PC-9 (cell line): Measurements from ENCODE around the gene MAML3. TPM values are rescaled to one million over a fixed set of nuclear protein-coding genes. Genes with fewer than 3 reads are reported as not detected.
A peak's percentile ranks its signal among the peaks of the same experiment; 100 is the strongest.

Experiments
- BruUV-seq: library from RNA; stranded (reverse); fragments of 400-500 nt; replicated peaks from 2 replicates; lab custom pipeline; 2021; lab: Mats Ljungman, UMichigan
- CTCF ChIA-PET: fragments of 300-600 bp; sonication (Branson Sonifier 250); formaldehyde crosslinking; loops from one replicate; lab custom pipeline; 2022; ENCODE audit warnings: antibody characterized with exemption; lab: Charles Lee
- POLR2A ChIA-PET: fragments of 300-600 bp; sonication (Branson Sonifier 250); formaldehyde crosslinking; loops from one replicate; lab custom pipeline; 2022; ENCODE audit warnings: antibody characterized with exemption; ENCODE audit not compliant: unreplicated experiment; lab: Charles Lee
- DNase-seq, 2 experiments: peaks; one replicate each; pipeline versions ENCODE4 v3.0.0 to v3.0.0-alpha.2; 2015 to 2022; ENCODE audit warnings: mixed read lengths in 1 of 2
- H2AFZ ChIP-seq: fragments of 200-600 bp; sonication (generic); 2 replicates; pipeline ENCODE4 v1.8.1; 2017; ENCODE audit warnings: antibody characterized with exemption
- H3F3A ChIP-seq: fragments of 200-600 bp; sonication (generic); 2 replicates; pipeline ENCODE4 v1.8.1; 2017; ENCODE audit warnings: antibody characterized with exemption, mild to moderate bottlenecking, low read depth; ENCODE audit not compliant: insufficient read depth
- H3K27ac ChIP-seq: fragments of 200-600 bp; sonication (generic); 2 replicates; pipeline ENCODE4 v1.6.1; 2016; ENCODE audit warnings: mixed run types
- H3K27me3 ChIP-seq: fragments of 200-600 bp; sonication (generic); 2 replicates; pipeline ENCODE4 v1.6.1; 2016; ENCODE audit warnings: low read depth, mixed run types; ENCODE audit not compliant: insufficient read depth
- H3K36me3 ChIP-seq: fragments of 200-600 bp; sonication (generic); 2 replicates; pipeline ENCODE4 v1.6.1; 2016; ENCODE audit warnings: low read depth, mixed run types
- H3K4me1 ChIP-seq: fragments of 200-600 bp; sonication (generic); replicated peaks from 2 replicates; pipeline ENCODE4 v1.6.1; 2016; ENCODE audit warnings: mixed run types; ENCODE audit not compliant: insufficient read depth
- H3K4me2 ChIP-seq: fragments of 200-600 bp; sonication (generic); 2 replicates; pipeline ENCODE4 v1.6.1; 2017; ENCODE audit warnings: mixed run types
- H3K4me3 ChIP-seq: fragments of 200-600 bp; sonication (generic); 2 replicates; pipeline ENCODE4 v1.6.1; 2016; ENCODE audit warnings: mixed run types
- H3K79me2 ChIP-seq: fragments of 200-600 bp; sonication (generic); 2 replicates; pipeline ENCODE4 v1.6.1; 2017; ENCODE audit warnings: low read depth, mixed run types
- H3K9me2 ChIP-seq: fragments of 200-600 bp; sonication (generic); 2 replicates; pipeline ENCODE4 v1.8.1; 2017; ENCODE audit warnings: mild to moderate bottlenecking; ENCODE audit not compliant: insufficient read depth
- H3K9me3 ChIP-seq: fragments of 200-600 bp; sonication (generic); 2 replicates; pipeline ENCODE4 v1.8.1; 2016; ENCODE audit warnings: low read depth; ENCODE audit not compliant: insufficient read depth
- H4K20me1 ChIP-seq: fragments of 200-600 bp; sonication (generic); 2 replicates; pipeline ENCODE4 v1.8.1; 2017; ENCODE audit not compliant: insufficient read depth
- EZH2 ChIP-seq: fragments of 200-600 bp; sonication (generic); IDR thresholded peaks from 2 replicates; pipeline ENCODE4 v1.8.0; 2017; ENCODE audit warnings: antibody characterized with exemption, low read depth
- intact Hi-C: fragments of 100-400 bp; cut with micrococcal nuclease; formaldehyde crosslinking; loops from one replicate; pipeline ENCODE4 v1.10.0; 2022; ENCODE audit not compliant: unreplicated experiment
- total RNA-seq: library from RNA; stranded (reverse); gene quantifications from 2 replicates; pipeline ENCODE4 v1.2.3, GENCODE V29; 2021
- TF ChIP-seq, protein P1 (sequence below): fragments of 200-600 bp; sonication (generic); conservative IDR thresholded peaks from 2 replicates; pipeline ENCODE4 v1.6.1; 2017; ENCODE audit warnings: mixed run types, antibody characterized with exemption, mild to moderate bottlenecking, moderate library complexity

The MAML3 gene
- total RNA-seq, 1 experiment from 2014 or later, result 15.2 TPM

GRCh38 chr4:140151699-140152012 is 2.3 kb downstream of the MAML3 start:
- Histone ChIP-seq H4K20me1 (no peaks in the 10 kb centered on the region), H3K4me1 (peaks cover 31% of the 10 kb centered on the region), H3K79me2 (peaks cover 48% of the 10 kb centered on the region), H3K36me3 (no peaks in the 10 kb centered on the region; the same call in 1 of the 2 replicates), H3K27ac (peak overlapping the region; percentile 100), H3K4me2 (peak overlapping the region; percentile 76), H3K9me2 (no peaks in the 10 kb centered on the region), H3K27me3 (no peaks in the 10 kb centered on the region), H3F3A (peaks cover 16% of the 10 kb centered on the region), H3K9me3 (no peaks in the 10 kb centered on the region), H2AFZ (peak overlapping the region; percentile 46; the same call in 1 of the 2 replicates), H3K4me3 (peak overlapping the region; percentile 87)
- ChIA-PET POLR2A (interaction anchor here (0.6 to 2.1 kb wide), 6 partner anchors 54 to 870 kb away, joined by 5 to 11 read pairs (median 6); no protein-coding TSS in a partner anchor), CTCF (interaction anchor here (0.6 kb wide), 1 partner anchor 86 kb away, joined by 3 read pairs; no protein-coding TSS in a partner anchor)
- peak; percentile 82 to 83 for DNase-seq
- TF ChIP-seq, protein P1, sequence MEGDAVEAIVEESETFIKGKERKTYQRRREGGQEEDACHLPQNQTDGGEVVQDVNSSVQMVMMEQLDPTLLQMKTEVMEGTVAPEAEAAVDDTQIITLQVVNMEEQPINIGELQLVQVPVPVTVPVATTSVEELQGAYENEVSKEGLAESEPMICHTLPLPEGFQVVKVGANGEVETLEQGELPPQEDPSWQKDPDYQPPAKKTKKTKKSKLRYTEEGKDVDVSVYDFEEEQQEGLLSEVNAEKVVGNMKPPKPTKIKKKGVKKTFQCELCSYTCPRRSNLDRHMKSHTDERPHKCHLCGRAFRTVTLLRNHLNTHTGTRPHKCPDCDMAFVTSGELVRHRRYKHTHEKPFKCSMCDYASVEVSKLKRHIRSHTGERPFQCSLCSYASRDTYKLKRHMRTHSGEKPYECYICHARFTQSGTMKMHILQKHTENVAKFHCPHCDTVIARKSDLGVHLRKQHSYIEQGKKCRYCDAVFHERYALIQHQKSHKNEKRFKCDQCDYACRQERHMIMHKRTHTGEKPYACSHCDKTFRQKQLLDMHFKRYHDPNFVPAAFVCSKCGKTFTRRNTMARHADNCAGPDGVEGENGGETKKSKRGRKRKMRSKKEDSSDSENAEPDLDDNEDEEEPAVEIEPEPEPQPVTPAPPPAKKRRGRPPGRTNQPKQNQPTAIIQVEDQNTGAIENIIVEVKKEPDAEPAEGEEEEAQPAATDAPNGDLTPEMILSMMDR, result no peak
- no peak for TF ChIP-seq EZH2
- intact Hi-C loops, result loop anchor here (1.0 to 10.0 kb wide), 12 partner anchors 14 to 703 kb away; no protein-coding TSS in a partner anchor
- BruUV-seq, result no TSS peak

DNA sequence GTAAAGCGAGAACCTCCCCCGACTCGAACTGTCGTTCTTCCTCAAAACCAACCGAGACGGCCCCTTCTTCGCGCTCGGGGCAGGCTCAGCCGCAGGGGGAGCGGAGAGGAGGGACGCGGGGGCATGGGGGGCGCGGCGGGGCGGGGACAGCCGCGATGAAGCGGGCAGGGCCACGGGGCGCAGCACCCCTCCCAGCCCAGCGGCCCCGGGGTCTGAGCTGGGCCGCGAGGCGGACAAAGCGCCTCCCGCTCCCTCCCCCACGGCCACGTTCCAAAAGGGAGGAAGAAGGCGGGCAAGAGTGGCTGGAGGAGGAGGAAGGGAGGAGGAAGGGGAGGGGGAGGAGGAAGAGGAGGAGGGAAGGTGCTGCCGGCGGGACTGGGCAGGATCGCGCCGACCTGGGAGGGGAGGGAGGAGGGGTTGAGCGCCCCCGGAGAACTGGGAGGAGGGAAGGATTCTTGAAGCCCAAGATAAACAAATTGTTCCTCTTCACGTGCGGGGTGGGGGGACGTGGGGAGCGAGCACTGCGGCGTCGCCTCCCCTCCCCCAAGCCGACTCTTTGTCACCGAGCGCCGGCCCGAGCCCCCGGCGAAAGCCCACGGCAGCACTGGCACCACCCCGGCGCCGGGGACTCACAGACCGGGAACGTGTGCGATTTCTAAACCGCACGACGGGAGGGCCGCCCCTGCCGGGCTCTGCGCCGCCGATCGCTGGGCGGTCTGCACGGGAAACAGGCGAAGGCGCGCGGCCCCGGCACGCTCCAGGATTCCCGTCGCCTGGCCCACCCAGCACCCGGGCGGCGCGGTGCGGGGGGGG is 2.9 kb downstream of the MAML3 start:
- no TSS peak for BruUV-seq
- Histone ChIP-seq H3K36me3 (no peaks in the 10 kb centered on the region; the same call in 1 of the 2 replicates), H3K4me1 (peaks cover 31% of the 10 kb centered on the region), H3K79me2 (peaks cover 53% of the 10 kb centered on the region), H3K9me3 (no peaks in the 10 kb centered on the region), H3F3A (peaks cover 16% of the 10 kb centered on the region), H3K4me3 (peak overlapping the region; percentile 87; the same call in 1 of the 2 replicates), H3K4me2 (peak overlapping the region; percentile 98), H3K9me2 (no peaks in the 10 kb centered on the region), H2AFZ (peak overlapping the region; percentile 46; the same call in 1 of the 2 replicates), H3K27me3 (no peaks in the 10 kb centered on the region), H3K27ac (peak overlapping the region; percentile 100), H4K20me1 (no peaks in the 10 kb centered on the region)
- TF ChIP-seq EZH2, result no peak
- TF ChIP-seq, protein P1, result no peak
- POLR2A ChIA-PET, result interaction anchor here (0.6 to 2.1 kb wide), 14 partner anchors 14 to 1060 kb away, joined by 3 to 36 read pairs (median 6); no protein-coding TSS in a partner anchor
- intact Hi-C loops, result loop anchor here (1.0 to 10.0 kb wide), 10 partner anchors 14 to 704 kb away; no protein-coding TSS in a partner anchor
- peak; percentile 87 to 93 for DNase-seq
- CTCF ChIA-PET, result interaction anchor here (0.6 to 1.2 kb wide), 3 partner anchors 9 to 97 kb away, joined by 3 to 4 read pairs (median 3); no protein-coding TSS in a partner anchor

DNA sequence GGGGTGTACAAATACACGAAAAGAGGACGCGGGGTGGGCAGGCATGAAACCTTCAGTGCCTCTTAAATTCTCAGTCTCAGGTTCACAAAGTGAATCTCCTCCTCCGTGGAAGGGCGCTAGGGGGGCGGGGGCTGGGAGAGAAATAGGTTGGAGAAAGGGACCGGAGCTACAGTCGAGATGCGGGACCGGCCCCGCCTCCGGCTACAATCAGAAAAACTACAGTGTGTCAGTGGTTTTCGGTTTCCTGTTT is 3.4 kb downstream of the MAML3 start:
- Histone ChIP-seq H3K9me3 (no peaks in the 10 kb centered on the region), H3K4me3 (peak overlapping the region; percentile 87), H3K36me3 (no peaks in the 10 kb centered on the region; the same call in 1 of the 2 replicates), H3K9me2 (no peaks in the 10 kb centered on the region), H3K4me2 (peak overlapping the region; percentile 98), H3F3A (peaks cover 16% of the 10 kb centered on the region), H2AFZ (peak overlapping the region; percentile 75; the same call in 1 of the 2 replicates), H3K27me3 (no peaks in the 10 kb centered on the region), H3K4me1 (peaks cover 31% of the 10 kb centered on the region), H3K79me2 (peaks cover 59% of the 10 kb centered on the region), H4K20me1 (no peaks in the 10 kb centered on the region), H3K27ac (peak overlapping the region; percentile 100)
- no peak for DNase-seq
- CTCF ChIA-PET, result interaction anchor here (0.6 to 1.2 kb wide), 2 partner anchors 9 to 96 kb away, joined by 3 to 4 read pairs; no protein-coding TSS in a partner anchor
- TF ChIP-seq, protein P1, result no peak
- TF ChIP-seq EZH2, result no peak
- intact Hi-C loops, result loop anchor here (2.0 to 10.0 kb wide), 4 partner anchors 130 to 704 kb away; no protein-coding TSS in a partner anchor
- POLR2A ChIA-PET, result interaction anchor here (0.6 to 2.1 kb wide), 12 partner anchors 14 to 1059 kb away, joined by 3 to 36 read pairs (median 6); no protein-coding TSS in a partner anchor
- BruUV-seq, result no TSS peak
